HG03520 (cell line): ENCODE results near the gene HAUS7.

Experiments
- ATAC-seq: cut with Tn5 transposase; IDR thresholded peaks from one replicate; pipeline ENCODE4 v1.9.1; 2021; ENCODE audit warnings: mild to moderate bottlenecking, moderate library complexity; ENCODE audit not compliant: unreplicated experiment

Gene HAUS7

GRCh38 chrX:153499876-153500275 lies 29.5 kb upstream of the HAUS7 start:
- no peak for ATAC-seq

GRCh38 chrX:153499341-153499740 lies 29.0 kb upstream of the HAUS7 start:
- ATAC-seq: no peak

- ATAC-seq: no peak
These were observed 28.1 kb upstream of the HAUS7 start for GRCh38 chrX:153498453-153498852.

GRCh38 chrX:153496590-153496959 lies 26.2 kb upstream of the HAUS7 start:
- ATAC-seq: no peak

- ATAC-seq: no peak
These were observed 25.7 kb upstream of the HAUS7 start for GRCh38 chrX:153495903-153496589.

- ATAC-seq: no peak
These were observed 25.0 kb upstream of the HAUS7 start for GRCh38 chrX:153495362-153495751.

GRCh38 chrX:153494541-153495361 lies 24.4 kb upstream of the HAUS7 start, which contains the start of gene BGN:
TSS of gene BGN (plus strand) at chrX:153494980. CDS start at chrX:153504632, 9,652 bp downstream.
- no peak for ATAC-seq

GRCh38 chrX:153494061-153494460 lies 23.7 kb upstream of the HAUS7 start:
- ATAC-seq: no peak

GRCh38 chrX:153493085-153493484 lies 22.7 kb upstream of the HAUS7 start:
- no peak for ATAC-seq

- no peak for ATAC-seq
These were observed 22.2 kb upstream of the HAUS7 start for GRCh38 chrX:153492543-153492942.

- no peak for ATAC-seq
These were observed 21.5 kb upstream of the HAUS7 start for GRCh38 chrX:153491918-153492317.

GRCh38 chrX:153491351-153491914 lies 21.1 kb upstream of the HAUS7 start:
- ATAC-seq: no peak

- no peak for ATAC-seq
These were observed 20.0 kb upstream of the HAUS7 start for GRCh38 chrX:153490217-153490930.

GRCh38 chrX:153488231-153488914 lies 18.0 kb upstream of the HAUS7 start:
- no peak for ATAC-seq

- ATAC-seq: no peak
These were observed 17.3 kb upstream of the HAUS7 start for GRCh38 chrX:153487590-153488071.

- ATAC-seq: no peak
These were observed 15.8 kb upstream of the HAUS7 start for GRCh38 chrX:153486171-153486570.

GRCh38 chrX:153485396-153486080 lies 15.2 kb upstream of the HAUS7 start:
- ATAC-seq: no peak

GRCh38 chrX:153482376-153483015 lies 12.1 kb upstream of the HAUS7 start:
- ATAC-seq: no peak

GRCh38 chrX:153481043-153481442 lies 10.7 kb upstream of the HAUS7 start:
- ATAC-seq: no peak

- no peak for ATAC-seq
These were observed 8.4 kb upstream of the HAUS7 start for GRCh38 chrX:153478746-153479145.
